ENCODE data around the gene MEPE.

DNA sequence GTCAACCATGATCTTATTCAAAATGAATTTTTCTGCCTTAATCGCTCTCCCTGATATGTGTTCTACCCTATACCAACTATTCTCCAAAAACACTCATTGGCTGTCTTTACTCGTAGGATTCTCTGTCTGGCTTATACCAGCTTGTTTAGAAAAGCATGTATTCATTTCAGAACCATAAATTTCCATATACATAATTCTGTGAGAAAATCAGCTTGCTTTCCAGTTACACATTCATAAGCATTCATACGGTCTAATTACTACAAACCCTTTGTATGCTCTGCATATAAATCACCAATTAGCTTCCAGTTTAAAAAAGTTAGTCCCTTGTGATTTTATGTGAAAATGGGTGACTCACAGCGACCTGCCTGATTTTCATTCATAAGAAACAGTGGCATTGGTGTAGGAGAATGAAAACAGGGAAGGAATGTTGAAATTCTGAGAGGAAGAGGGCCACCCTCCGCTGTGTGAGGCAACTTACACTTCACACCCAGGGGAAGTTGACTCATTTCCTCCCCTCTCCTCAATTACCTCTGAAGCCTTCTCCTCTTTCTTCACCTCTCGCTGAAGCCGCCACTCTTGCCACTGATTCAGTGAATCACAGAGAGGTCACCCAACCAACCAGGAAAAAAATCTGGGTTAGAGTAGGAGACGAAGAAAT lies 63.3 kb downstream of the MEPE start:
- no peak for TF ChIP-seq BHLHE40 (IDR thresholded peaks at IDR 0.05; ENCODE audit: borderline replicate concordance)
- TF ChIP-seq LEF1 (IDR thresholded peaks at IDR 0.05; ENCODE audit: borderline replicate concordance), result no peak
- TF ChIP-seq NFRKB (IDR thresholded peaks at IDR 0.05), result no peak
- no peak for TF ChIP-seq TARDBP (IDR thresholded peaks at IDR 0.05)
- no peak for TF ChIP-seq SP1 (IDR thresholded peaks at IDR 0.05)
- no peak for TF ChIP-seq ZNF384 (IDR thresholded peaks at IDR 0.05)
- TF ChIP-seq FOXA1 (IDR thresholded peaks at IDR 0.05), result no peak
- no peak for TF ChIP-seq FOXM1 (IDR thresholded peaks at IDR 0.05; ENCODE audit: borderline replicate concordance)
- no peak for TF ChIP-seq ARNT (IDR thresholded peaks at IDR 0.05)
- TF ChIP-seq SUZ12 (IDR thresholded peaks at IDR 0.05), result no peak
- TF ChIP-seq HDGF (IDR thresholded peaks at IDR 0.05; ENCODE audit: borderline replicate concordance), result no peak
- TF ChIP-seq ELF4 (IDR thresholded peaks at IDR 0.05), result no peak
- no peak for TF ChIP-seq FOXK2 (IDR thresholded peaks at IDR 0.05)
